ENCODE data around the gene SLC38A5. TPM values are rescaled to one million over a fixed set of nuclear protein-coding genes. Genes with fewer than 3 reads are reported as not detected.

The SLC38A5 gene
- total RNA-seq, 1 donor from 2014 or later = 21.7 TPM

DNA sequence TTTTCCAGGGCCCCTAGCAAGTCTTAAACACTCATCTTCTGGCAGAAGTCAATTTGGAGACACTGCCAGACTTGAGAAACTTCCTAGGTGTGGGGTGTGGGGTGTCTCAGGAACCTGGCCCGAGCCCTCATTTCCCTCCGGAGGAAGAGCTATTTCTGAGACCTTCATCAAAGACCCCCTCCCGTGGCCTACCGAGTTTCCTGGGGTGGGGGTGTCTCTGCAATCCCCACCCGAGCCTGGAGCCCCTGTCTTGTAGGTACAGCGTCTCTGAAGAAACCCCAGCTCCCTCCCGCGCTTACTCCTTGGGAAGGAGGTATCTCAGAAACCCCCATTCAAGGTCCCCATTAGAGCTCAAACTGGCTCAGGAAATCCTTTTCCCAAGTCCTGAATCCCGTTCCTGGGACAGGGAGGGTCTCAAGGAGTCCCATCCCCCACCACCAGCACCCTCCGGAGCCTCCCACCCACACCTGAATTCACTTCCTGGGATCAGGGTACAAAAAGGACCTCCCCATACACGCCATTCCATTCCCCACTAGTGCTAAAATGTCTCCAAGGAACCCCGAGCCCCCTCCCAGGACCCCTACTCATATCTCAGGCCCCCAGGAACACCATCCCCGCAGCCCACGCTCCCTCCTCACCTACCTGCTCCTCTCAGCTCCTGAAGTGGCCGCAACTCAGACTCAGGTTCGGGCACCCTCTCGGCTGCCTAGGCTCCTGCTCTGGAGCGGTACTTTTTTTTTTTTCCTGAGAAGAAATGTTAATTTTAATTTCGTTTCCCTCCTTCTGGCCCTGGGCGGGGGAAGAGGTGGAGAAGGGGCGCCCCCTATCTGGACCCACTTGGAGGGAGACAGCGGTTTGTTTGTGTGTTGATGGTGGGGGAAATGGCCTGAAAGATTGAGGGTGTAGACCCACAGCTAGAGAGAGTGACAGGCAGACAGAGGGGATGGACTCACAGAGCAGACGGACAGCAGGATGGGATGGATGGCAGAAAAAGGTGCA is 1.1 kb downstream of the SLC38A5 start:
- Mint-ChIP-seq H3K27ac (ENCODE audit: unreplicated experiment) (peak overlapping the region; percentile 61), H3K9me3 (ENCODE audit: unreplicated experiment) (no peaks in the 10 kb centered on the region)

DNA sequence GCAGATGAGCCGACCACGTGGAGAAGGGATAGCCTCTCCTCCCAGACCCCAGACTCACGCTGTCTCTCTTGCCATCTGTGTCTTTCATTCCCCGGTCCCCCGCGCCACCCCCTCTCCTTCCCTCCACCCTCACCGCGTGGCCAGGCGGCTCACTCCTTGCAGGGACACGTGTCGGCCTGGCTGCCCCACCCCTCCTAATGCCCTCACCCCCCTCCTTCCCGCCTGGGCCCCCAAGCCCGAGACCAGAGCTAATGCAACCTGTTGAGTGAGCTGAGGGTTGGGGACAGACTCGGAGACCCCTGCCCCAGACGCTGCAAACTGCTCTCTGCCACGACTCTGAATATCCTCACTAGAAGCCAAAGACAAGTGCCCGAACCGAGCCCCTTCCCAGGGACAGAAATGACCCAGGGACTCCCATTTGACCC is 1.8 kb downstream of the SLC38A5 start:
- no peak overlapping the region for H3K27ac Mint-ChIP-seq (ENCODE audit: unreplicated experiment)
- peak overlapping the region; percentile 88 for H3K4me3 Mint-ChIP-seq (ENCODE audit: unreplicated experiment)
- TF ChIP-seq, protein P1, sequence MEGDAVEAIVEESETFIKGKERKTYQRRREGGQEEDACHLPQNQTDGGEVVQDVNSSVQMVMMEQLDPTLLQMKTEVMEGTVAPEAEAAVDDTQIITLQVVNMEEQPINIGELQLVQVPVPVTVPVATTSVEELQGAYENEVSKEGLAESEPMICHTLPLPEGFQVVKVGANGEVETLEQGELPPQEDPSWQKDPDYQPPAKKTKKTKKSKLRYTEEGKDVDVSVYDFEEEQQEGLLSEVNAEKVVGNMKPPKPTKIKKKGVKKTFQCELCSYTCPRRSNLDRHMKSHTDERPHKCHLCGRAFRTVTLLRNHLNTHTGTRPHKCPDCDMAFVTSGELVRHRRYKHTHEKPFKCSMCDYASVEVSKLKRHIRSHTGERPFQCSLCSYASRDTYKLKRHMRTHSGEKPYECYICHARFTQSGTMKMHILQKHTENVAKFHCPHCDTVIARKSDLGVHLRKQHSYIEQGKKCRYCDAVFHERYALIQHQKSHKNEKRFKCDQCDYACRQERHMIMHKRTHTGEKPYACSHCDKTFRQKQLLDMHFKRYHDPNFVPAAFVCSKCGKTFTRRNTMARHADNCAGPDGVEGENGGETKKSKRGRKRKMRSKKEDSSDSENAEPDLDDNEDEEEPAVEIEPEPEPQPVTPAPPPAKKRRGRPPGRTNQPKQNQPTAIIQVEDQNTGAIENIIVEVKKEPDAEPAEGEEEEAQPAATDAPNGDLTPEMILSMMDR (IDR thresholded peaks at IDR 0.05; ENCODE audit: unreplicated experiment) = no peak
- peaks cover 25% of the 10 kb centered on the region for H3K4me1 Mint-ChIP-seq (ENCODE audit: unreplicated experiment)
- H3K9me3 Mint-ChIP-seq (ENCODE audit: unreplicated experiment) = no peaks in the 10 kb centered on the region
- DNase-seq (ENCODE audit: low spot score) = no peak
- H3K36me3 Mint-ChIP-seq (ENCODE audit: low read depth, unreplicated experiment) = peaks cover 5% of the 10 kb centered on the region
- peaks cover 5% of the 10 kb centered on the region for H3K27me3 Mint-ChIP-seq (ENCODE audit: unreplicated experiment)

More for the DNA sequence above, 1.1 kb downstream of the SLC38A5 start:
- Mint-ChIP-seq H3K27me3 (ENCODE audit: unreplicated experiment) (peaks cover 5% of the 10 kb centered on the region), H3K36me3 (ENCODE audit: low read depth, unreplicated experiment) (peaks cover 5% of the 10 kb centered on the region), H3K4me3 (ENCODE audit: unreplicated experiment) (peak overlapping the region; percentile 88), H3K4me1 (ENCODE audit: unreplicated experiment) (peaks cover 31% of the 10 kb centered on the region)
- no peak for DNase-seq (ENCODE audit: low spot score)
- TF ChIP-seq, protein P1 (IDR thresholded peaks at IDR 0.05; ENCODE audit: unreplicated experiment) = no peak

DNA sequence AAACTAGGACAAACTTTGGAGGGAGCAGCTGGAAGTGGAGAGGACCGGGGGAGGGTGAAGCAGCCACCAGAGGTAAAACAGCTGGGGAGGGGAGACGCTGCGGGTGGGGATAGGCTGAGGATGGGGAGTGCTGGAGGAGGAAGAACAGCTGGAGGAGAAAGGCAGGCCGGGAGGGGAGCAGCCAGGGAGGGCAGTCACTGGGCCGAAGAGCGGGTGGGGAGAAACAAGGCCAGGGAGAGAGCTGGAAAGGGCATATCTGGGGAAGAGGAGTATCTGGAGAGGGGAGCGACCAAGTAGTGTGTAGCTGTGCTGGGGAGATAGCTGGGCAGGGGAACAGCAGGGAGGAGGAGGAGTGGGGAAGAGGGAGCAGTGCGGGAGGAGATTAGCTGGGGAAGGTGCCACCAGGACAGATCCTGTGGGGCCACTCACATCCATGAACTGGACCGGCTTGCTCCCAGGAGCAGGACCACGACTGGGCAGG is 2.7 kb downstream of the SLC38A5 start:
- H3K27me3 Mint-ChIP-seq (ENCODE audit: unreplicated experiment) = peaks cover 5% of the 10 kb centered on the region
- peaks cover 8% of the 10 kb centered on the region for H3K36me3 Mint-ChIP-seq (ENCODE audit: low read depth, unreplicated experiment)
- H3K27ac Mint-ChIP-seq (ENCODE audit: unreplicated experiment) = no peak overlapping the region
- no peak for DNase-seq (ENCODE audit: low spot score)
- TF ChIP-seq, protein P1 (IDR thresholded peaks at IDR 0.05; ENCODE audit: unreplicated experiment) = no peak
- H3K4me1 Mint-ChIP-seq (ENCODE audit: unreplicated experiment) = peaks cover 20% of the 10 kb centered on the region
- no peak overlapping the region for H3K4me3 Mint-ChIP-seq (ENCODE audit: unreplicated experiment)
- no peaks in the 10 kb centered on the region for H3K9me3 Mint-ChIP-seq (ENCODE audit: unreplicated experiment)

DNA sequence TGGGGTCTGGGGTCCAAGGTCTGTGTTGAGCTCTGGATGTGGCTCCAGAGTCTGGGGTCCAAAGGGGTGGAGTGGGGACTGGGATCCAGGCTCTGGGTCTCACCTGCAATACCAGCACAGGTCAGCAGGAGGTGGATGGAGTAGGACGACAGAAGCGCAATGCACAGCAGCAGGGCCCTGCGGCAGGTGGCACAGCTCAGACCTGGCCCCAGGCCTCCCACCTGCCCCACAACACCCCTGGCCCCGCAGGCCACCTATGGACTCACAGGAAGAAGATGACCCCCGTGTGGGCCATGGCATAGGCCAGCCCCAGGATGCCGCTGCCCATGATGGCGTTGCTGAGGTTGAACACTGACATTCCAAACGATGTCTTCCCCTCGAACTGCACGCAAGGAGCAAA is 3.4 kb downstream of the SLC38A5 start:
- H3K9me3 Mint-ChIP-seq (ENCODE audit: unreplicated experiment) = no peaks in the 10 kb centered on the region
- TF ChIP-seq, protein P1 (IDR thresholded peaks at IDR 0.05; ENCODE audit: unreplicated experiment) = peak; percentile 14
- peaks cover 8% of the 10 kb centered on the region for H3K36me3 Mint-ChIP-seq (ENCODE audit: low read depth, unreplicated experiment)
- H3K27me3 Mint-ChIP-seq (ENCODE audit: unreplicated experiment) = peaks cover 5% of the 10 kb centered on the region
- no peak overlapping the region for H3K4me3 Mint-ChIP-seq (ENCODE audit: unreplicated experiment)
- peaks cover 20% of the 10 kb centered on the region for H3K4me1 Mint-ChIP-seq (ENCODE audit: unreplicated experiment)
- DNase-seq (ENCODE audit: low spot score) = no peak
- H3K27ac Mint-ChIP-seq (ENCODE audit: unreplicated experiment) = no peak overlapping the region

Data from endothelial cell (in vitro differentiated cells).